A673 (cell line): ENCODE data around the gene DKK3. TPM values are rescaled to one million over a fixed set of nuclear protein-coding genes. Genes with fewer than 3 reads are reported as not detected.

Experiments used
- BruUV-seq: library from RNA; stranded (reverse); fragments of 400-500 nt; replicated peaks from 2 replicates; lab custom pipeline; 2021; lab: Mats Ljungman, UMichigan
- CTCF ChIA-PET: fragments of 300-600 bp; sonication (Branson Sonifier 250); formaldehyde crosslinking; loops from one replicate; lab custom pipeline; 2022; ENCODE audit warnings: antibody characterized with exemption; lab: Charles Lee
- POLR2A ChIA-PET: fragments of 300-600 bp; sonication (Branson Sonifier 250); formaldehyde crosslinking; loops from one replicate; lab custom pipeline; 2022; ENCODE audit warnings: antibody characterized with exemption; ENCODE audit not compliant: low non-redundant PET; lab: Charles Lee
- DNase-seq: peaks from one replicate; pipeline ENCODE4 v3.0.0-alpha.2; 2015; ENCODE audit warnings: low spot score
- H3K27ac ChIP-seq: fragments of 200-600 bp; sonication (generic); 2 replicates; pipeline ENCODE4 v1.5.1; 2016; ENCODE audit warnings: mixed run types, low read depth, mild to moderate bottlenecking, mixed read lengths, antibody characterized with exemption, low read length; ENCODE audit not compliant: poor library complexity, severe bottlenecking
- H3K27me3 ChIP-seq: fragments of 200-600 bp; sonication (generic); replicated peaks from 2 replicates; pipeline ENCODE4 v1.6.1; 2017; ENCODE audit warnings: mixed run types, low read depth, mild to moderate bottlenecking, mixed read lengths, antibody characterized with exemption, low read length; ENCODE audit not compliant: insufficient read depth, poor library complexity
- H3K36me3 ChIP-seq: fragments of 200-600 bp; sonication (generic); 2 replicates; pipeline ENCODE4 v1.6.1; 2016; ENCODE audit warnings: mixed run types, mild to moderate bottlenecking, mixed read lengths, antibody characterized with exemption, low read length; ENCODE audit not compliant: insufficient read depth, poor library complexity, severe bottlenecking
- H3K4me1 ChIP-seq: fragments of 200-600 bp; sonication (generic); 2 replicates; pipeline ENCODE4 v1.6.1; 2017; ENCODE audit warnings: mixed run types, mild to moderate bottlenecking, mixed read lengths, antibody characterized with exemption, low read length; ENCODE audit not compliant: insufficient read depth, poor library complexity, severe bottlenecking
- H3K4me3 ChIP-seq: fragments of 200-600 bp; sonication (generic); 2 replicates; pipeline ENCODE4 v1.5.1; 2016; ENCODE audit warnings: low read depth, mixed run types, mild to moderate bottlenecking, mixed read lengths, low read length; ENCODE audit not compliant: poor library complexity, severe bottlenecking
- H3K9me3 ChIP-seq: fragments of 200-600 bp; sonication (generic); 2 replicates; pipeline ENCODE4 v1.6.1; 2016; ENCODE audit warnings: mixed run types, low read depth, mild to moderate bottlenecking, mixed read lengths, antibody characterized with exemption, low read length; ENCODE audit not compliant: poor library complexity, severe bottlenecking
- CTCF ChIP-seq: fragments of 300-800, 200-600 bp; sonication (generic); conservative IDR thresholded peaks from 2 replicates; pipeline ENCODE4 v1.5.1; 2017; ENCODE audit warnings: low read depth, mild to moderate bottlenecking, antibody characterized with exemption, low read length, moderate library complexity, mixed read lengths
- EZH2 ChIP-seq: fragments of 200-600 bp; sonication (generic); IDR thresholded peaks from 2 replicates; pipeline ENCODE4 v1.6.1; 2017; ENCODE audit warnings: borderline replicate concordance, low read depth, mild to moderate bottlenecking, mixed read lengths, antibody characterized with exemption, low read length; ENCODE audit not compliant: poor library complexity, severe bottlenecking
- intact Hi-C: fragments of 100-400 bp; cut with micrococcal nuclease; formaldehyde crosslinking; loops from one replicate; pipeline ENCODE4 v1.10.0; 2022; ENCODE audit not compliant: unreplicated experiment
- total RNA-seq: library from RNA; stranded (reverse); gene quantifications from 2 replicates; pipeline ENCODE4 v1.2.3, GENCODE V29; 2021

DKK3 gene
- total RNA-seq, 1 experiment from 2014 or later: 0.77 TPM

DNA sequence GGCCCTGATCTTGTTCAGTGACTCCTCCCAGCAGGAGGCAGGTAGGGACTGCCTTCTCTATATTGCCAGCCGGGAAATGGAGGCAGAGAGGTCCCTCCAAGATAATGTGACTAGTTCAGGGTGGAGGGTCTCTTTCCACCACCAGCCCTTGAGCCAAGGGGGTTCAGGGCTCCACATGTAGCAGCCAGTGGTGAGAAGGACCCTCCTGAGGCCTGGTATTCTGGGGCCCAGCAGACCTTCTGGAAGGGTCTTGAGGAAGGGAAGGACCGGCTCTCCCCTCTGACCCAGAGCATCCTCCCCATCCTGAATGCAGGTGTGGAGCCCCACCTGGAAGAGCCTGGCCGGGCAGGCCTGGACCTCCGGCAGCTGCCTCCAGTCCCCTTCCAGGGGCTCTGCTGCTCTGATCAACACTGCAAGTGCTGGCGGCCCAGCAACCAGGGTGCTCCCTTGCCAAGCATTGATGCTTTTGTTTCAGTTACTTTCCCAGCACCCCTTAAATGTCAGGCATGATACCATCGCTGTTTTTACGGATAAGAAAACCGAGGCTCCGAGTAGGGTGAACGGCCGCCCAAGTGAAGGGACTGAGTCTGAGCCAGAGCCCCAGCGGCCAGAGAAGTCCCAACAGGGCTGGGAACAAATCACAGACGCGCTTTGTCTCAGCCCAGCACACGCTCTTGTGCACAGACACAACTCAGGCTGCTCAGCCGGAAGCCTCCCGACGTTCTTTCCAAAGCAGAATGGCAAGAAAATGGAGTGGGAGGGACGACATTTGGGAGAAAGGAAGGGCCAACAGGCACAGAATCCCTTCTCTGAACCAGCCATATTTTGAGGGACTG, 38.8 kb downstream of the DKK3 start:
- no TSS peak for BruUV-seq

DNA sequence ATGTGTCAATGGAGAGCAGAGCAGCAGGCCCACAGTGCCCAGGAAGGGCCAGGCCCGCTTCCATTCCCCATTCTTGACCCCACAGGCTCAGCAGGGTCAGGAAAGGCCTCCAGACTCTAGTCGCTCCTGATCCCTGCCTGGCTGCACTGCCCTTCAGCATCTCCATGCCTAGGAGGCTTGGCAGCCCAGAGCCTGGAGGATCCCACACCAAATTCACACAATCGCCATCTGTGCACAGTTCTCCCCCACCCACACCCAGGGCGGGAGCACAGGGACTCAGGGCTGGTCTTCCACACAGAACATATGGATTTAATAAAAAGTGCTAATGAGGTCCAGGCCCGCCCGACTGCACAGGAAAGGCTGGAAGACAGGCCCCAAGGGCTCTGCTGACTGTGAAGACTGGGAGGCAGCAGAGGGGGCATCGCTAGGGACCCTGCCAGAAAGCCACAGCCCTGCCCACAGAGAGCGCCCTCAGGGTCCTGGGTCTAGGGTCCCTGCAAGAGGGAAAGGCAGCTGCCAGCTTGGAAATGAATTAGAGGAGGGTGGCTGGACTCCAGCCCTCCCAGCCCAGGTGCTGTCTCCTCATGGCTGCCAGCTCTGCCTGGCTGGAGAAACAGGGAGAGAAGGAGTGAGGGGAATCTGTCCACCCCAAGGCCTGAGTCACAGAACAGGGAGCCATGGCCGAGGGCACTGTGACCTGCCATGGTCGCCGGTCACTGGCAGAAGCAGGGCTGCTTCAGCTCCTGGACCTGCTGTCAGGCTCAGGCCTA, 39.7 kb downstream of the DKK3 start:
- no peak overlapping the region for H3K27ac ChIP-seq
- ChIA-PET POLR2A (no interaction called here), CTCF (no interaction called here)
- peaks cover 20% of the 10 kb centered on the region for H3K4me1 ChIP-seq
- TF ChIP-seq EZH2 (no peak), CTCF (no peak)
- no peaks in the 10 kb centered on the region for H3K36me3 ChIP-seq
- H3K4me3 ChIP-seq: no peak overlapping the region
- DNase-seq: peak; percentile 73
- BruUV-seq: no TSS peak
- no peaks in the 10 kb centered on the region for H3K27me3 ChIP-seq
- no peaks in the 10 kb centered on the region for H3K9me3 ChIP-seq
- intact Hi-C loops: no loop called here

More for the DNA sequence above, 38.8 kb downstream of the DKK3 start:
- no peak for TF ChIP-seq CTCF
- no peak for TF ChIP-seq EZH2
- Histone ChIP-seq H3K4me1 (peaks cover 20% of the 10 kb centered on the region), H3K27ac (no peak overlapping the region), H3K36me3 (no peaks in the 10 kb centered on the region), H3K27me3 (no peaks in the 10 kb centered on the region), H3K9me3 (no peaks in the 10 kb centered on the region), H3K4me3 (no peak overlapping the region)
- CTCF ChIA-PET: no interaction called here
- intact Hi-C loops: no loop called here
- DNase-seq: no peak
- POLR2A ChIA-PET: no interaction called here

DNA sequence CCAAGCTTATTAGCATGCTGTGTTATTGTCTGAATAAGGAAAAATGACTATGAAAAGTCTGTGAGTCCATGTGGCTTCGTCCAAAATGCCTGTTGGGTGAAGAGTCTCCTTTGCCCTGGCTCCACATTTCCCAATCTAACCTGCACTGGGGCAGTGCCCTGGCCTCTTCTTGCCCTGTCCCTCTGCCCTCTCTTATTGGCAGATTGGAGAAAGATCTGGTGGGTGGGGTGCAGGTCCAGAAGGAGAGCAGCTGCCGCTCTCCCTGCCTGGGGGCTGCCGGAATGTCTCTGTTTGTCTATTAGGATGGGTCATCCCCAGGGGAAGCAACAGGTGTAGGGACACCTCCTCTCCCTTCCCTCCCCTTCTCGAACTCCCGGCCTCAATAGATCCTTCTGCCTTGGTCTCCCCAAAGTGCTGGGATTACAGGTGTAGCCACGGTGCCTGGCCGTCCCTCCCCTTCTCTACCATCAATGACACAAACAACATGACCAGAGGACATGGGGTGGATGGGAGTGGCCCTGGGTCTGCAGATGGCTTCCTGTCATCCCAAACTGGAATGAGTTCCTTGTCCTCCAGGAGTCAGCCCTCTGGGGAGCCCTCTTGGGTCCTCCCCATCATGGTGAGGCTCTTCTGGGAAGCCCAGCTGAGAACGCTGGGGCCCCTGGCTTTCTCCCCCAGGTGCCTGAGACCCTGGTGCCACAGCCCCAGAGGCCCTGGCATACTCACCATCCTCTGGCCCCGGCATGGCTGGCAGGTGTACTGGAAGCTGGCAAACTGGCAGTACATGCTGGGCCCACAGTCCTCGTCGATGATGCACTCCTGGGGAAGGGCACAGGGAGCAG, 40.5 kb downstream of the DKK3 start:
- no peaks in the 10 kb centered on the region for H3K9me3 ChIP-seq
- no peak overlapping the region for H3K4me3 ChIP-seq
- intact Hi-C loops: no loop called here
- BruUV-seq: no TSS peak
- TF ChIP-seq EZH2: no peak
- TF ChIP-seq CTCF: no peak
- POLR2A ChIA-PET: no interaction called here
- no peak overlapping the region for H3K27ac ChIP-seq
- H3K27me3 ChIP-seq: no peaks in the 10 kb centered on the region
- no peaks in the 10 kb centered on the region for H3K36me3 ChIP-seq
- CTCF ChIA-PET: interaction anchor here (0.6 to 1.4 kb wide), 2 partner anchors 9 to 553 kb away, joined by 3 to 5 read pairs; no protein-coding TSS in a partner anchor
- peaks cover 20% of the 10 kb centered on the region for H3K4me1 ChIP-seq
- DNase-seq: no peak
